DMS79 treated with DMSO at 0.1 percent for 48 hours (cell line): ENCODE measurements around the gene OBSCN.
"Not testable (repeated sequence)": the region's sequence is repeated elsewhere in the genome, so short reads cannot be mapped to it uniquely, and the experiment has no call there.

Experiments
- DNase-seq: peaks from one replicate; lab custom pipeline; 2025; lab: John Stamatoyannopoulos, UW

OBSCN gene

GRCh38 chr1:228212966-228213844, 5.4 kb downstream of the OBSCN start:
- DNase-seq: peak; percentile 70

- no peak for DNase-seq
Measured at GRCh38 chr1:228213917-228214808, 6.3 kb downstream of the OBSCN start.

DNA sequence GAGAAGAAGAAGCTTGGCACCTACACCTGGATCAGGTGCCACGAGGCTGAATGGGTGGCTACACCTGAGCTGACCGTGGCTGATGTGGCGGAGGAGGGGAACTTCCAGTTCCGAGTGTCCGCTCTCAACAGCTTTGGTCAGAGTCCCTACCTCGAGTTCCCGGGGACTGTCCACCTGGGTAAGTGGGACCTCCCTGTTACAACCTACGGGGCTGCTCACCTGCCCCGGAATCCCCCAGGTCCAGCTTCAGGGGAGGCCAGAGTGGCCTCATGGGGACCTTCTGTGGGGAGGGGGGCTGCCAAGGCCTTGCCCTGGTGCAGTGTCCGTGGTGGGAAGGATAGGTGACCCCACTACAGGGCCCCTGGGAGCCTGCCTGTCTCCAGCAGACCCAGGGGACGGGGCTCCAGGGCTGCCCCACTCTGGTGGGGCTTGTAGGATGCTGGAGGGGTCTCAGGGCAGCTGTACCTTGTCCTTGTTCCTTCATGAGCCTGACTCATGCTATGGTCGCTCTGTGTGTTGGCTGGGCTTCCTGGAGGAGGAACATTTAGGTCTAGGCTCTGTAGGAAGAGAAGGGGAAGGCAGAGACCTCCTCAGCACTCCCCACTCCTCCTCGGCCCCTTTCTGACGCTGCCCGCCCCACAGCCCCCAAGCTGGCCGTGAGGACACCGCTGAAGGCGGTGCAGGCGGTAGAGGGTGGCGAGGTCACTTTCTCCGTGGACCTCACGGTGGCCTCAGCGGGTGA, 7.2 kb downstream of the OBSCN start:
- no peak for DNase-seq

DNA sequence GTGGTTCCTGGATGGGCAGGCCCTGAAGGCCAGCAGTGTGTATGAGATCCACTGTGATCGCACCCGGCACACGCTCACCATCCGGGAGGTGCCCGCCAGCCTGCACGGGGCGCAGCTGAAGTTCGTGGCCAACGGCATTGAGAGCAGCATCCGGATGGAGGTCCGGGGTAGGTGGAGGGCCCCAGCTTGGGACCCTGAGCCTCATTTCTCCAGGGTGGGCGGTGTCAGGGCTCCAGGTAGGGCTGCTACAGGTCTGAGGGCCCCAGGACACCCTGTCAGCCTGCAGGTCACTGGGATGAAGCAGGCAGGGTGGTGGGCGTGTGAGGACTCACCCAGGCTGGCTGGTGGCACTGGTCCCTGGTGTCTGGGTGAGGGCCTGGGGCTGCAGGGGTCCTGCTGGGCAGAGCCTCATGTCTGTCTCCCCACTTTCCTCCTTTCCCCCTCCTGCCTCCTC, 7.8 kb downstream of the OBSCN start:
- DNase-seq: no peak

DNA sequence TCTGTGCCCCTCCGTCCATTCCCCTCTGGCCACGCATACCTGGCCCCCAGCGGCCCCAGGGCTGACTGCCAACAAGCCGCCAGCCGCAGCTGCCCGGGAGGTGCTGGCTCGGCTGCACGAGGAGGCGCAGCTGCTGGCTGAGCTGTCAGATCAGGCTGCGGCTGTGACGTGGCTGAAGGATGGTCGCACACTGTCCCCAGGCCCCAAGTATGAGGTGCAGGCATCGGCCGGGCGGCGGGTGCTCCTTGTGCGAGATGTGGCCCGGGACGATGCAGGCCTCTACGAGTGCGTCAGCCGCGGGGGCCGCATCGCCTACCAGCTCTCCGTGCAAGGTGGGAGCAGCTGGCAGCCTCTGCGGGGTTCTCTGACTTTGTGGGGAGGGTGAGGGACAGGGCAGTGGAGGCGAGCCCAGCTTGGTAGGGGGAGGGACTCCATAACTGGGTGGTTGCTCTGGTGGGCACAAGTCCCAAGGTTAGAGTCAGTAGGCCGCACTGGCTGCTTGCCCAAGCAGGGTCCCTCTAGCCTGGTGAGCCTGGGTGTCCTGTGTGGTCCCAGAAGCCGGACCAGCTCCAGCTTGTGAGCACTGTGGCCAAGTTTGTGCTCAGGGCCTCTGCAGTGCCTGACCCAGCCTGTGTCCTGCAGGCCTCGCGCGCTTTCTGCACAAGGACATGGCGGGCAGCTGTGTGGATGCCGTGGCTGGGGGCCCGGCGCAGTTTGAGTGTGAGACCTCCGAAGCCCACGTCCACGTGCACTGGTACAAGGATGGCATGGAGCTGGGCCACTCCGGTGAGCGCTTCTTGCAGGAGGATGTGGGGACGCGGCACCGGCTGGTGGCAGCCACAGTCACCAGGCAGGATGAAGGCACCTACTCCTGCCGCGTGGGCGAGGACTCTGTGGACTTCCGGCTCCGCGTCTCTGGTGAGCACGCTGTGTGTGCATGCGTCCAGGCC, 8.8 kb downstream of the OBSCN start:
- DNase-seq: no peak

- no peak for DNase-seq
Measured at GRCh38 chr1:228217551-228218344, 9.9 kb downstream of the OBSCN start.

- DNase-seq: no peak
Measured at GRCh38 chr1:228218513-228219244, 10.8 kb downstream of the OBSCN start.

DNA sequence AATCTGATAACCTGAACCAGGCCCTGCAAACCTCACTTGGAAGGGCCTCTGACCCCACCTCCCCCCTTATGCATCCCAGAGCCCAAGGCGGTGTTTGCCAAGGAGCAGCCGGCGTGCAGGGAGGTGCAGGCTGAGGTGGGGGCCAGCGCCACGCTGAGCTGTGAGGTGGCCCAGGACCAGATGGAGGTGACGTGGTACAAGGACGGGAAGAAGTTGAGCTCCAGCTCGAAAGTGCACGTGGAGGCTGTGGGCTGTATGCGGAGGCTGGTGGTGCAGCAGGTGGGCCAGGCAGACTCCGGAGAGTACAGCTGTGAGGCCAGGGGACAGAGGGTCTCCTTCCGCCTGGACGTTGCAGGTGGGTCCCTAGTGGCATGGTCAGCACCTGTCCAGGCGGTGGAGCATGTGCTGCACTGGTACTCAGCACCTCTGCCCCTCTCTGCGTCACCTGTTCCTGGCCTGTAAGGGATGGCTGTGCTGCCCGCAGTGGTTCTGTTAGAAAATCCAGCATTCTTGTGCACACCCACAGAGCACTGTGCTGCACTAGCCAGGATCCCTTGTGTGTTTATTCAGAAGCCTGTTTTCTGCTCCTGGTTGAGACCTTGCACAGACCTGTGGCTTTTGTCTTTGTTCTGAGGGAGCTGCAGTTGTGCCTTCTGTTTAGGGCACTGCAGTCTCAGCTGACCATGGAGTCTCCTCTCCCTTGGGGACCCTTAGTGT, 11.6 kb downstream of the OBSCN start:
- no peak for DNase-seq

DNA sequence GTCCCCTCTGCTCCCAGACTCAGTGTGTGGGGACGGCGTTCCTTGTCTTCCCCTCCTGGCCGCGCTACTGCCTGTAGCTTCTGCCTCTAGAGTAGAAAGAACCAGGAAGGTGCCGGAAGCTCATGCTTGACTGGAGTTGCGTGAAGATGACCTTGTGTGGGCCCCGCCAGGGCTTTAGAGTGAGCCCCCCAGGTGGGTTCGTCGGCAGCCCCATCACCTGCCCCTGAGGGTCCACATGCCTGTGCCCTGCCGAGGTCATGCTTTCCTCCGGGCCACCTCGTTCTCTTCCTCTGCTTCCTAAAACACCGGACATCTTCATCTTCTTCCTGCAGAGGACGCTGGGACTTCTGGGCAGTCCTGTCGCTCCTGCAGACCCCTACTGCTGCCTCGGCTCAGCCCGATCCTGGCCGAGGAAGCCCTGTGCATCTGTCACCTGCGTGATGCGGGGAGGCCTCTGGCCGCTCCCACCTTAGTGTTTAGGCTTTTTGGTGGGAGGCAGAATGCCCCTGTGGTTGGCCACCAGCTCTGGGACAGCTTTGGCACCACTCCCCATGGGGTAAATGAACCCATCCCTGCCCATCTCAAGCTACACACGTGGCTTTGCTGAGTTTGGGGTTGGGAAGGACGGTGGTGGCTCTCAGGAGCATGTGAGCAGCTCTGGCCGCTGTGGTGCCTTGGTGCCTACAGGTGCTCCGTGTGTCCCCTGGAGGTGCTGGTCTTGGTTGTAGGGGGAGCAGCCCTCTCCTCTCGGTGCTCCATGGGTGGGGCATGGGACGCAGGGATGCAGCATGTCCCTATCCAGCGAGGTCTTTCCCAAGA, 12.3 kb downstream of the OBSCN start:
- DNase-seq: no peak

- DNase-seq: not testable (repeated sequence)
Measured at GRCh38 chr1:228221097-228221496, 13.3 kb downstream of the OBSCN start.

DNA sequence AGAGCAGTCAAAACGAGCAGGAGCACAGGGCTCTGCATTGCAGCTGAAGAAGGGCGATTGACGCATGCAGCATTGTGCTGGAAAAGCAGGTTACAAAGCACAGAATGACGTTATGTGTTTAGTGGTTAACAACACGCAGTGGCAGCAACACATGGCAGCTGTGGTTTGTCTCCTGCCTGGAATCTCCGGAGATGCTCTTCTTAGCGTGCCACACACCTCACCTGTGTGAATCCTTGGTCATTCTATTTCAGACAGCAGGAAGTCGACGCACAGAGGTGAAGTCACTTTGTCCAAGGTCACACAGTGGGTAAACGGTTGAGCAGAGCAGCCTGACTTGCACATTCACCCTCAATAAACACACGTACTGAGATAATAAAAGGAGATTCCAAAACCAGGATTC, 14.7 kb downstream of the OBSCN start:
- no peak for DNase-seq

DNA sequence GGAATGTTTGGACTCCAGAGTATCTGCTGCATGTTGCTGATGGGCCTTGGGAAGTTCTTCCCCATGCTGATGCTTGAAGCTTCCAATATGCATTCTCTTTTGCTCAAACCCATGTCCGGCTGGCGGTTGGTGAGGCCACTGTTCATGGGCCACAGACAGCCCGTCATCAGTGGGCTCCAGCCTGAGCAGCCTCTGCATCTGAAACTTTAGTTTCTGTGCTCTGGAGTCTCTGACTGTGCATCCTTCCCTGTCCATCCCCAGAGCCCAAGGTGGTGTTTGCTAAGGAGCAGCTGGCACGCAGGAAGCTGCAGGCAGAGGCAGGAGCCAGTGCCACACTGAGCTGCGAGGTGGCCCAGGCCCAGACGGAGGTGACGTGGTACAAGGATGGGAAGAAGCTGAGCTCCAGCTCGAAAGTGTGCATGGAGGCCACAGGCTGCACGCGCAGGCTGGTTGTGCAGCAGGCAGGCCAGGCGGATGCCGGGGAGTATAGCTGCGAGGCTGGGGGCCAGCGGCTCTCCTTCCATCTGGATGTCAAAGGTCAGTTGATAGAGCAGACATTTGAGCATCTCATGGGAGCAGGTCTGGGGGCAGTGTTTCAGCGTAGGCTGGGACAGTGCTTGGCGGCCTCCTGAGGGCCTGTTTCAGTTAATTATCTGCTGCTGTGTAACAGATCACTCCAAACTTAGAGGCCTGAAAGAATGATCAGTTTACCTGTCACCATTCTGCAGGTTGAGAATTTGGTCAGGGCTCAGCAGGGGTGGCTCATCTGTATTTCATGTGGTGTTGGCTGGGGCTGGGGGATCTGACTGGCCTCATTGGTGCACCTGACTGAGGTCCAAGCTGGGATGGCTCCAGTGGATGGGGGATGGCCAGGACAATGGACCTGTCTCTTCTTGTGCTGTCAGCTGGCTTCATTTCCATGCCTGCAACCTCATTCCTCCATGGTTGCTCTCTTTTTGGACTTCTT, 16.6 kb downstream of the OBSCN start:
- DNase-seq: no peak

DNA sequence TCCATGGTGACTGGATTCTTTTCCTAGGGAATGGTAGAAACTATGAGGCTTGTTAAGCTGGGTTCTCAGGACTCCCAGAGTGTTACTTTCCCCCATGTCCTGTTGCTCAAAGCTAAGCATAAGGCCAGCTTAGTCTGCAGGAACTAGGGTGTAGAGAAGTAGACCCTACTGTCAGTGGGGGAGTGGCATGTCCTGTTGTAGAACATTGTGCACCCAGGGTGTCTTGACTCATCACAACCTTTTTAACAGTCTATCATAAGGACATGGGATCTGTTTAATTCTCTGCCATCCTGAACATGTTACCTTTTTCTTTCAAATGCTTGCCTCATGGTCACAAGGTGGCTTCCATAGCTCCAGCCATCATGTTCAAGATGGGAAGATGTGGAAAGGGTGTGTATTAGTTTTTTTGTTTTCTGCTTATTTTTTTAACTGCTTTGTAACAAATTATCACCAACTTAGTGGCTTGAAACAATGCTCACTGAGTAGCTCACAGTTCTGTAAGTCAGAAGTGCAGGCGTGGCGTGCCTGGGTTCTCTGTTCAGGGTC, 17.4 kb downstream of the OBSCN start:
- no peak for DNase-seq

- DNase-seq: no peak
Measured at GRCh38 chr1:228225740-228226139, 17.9 kb downstream of the OBSCN start.

- no peak for DNase-seq
Measured at GRCh38 chr1:228226141-228226874, 18.5 kb downstream of the OBSCN start.
